Bronchial epithelial cell (primary cell): Measurements from ENCODE around the gene USP19. TPM values are rescaled to one million over a fixed set of nuclear protein-coding genes. Genes with fewer than 3 reads are reported as not detected.

Source experiments
- DNase-seq: peaks from one replicate; pipeline ENCODE4 v3.0.0-alpha.2; 2010; ENCODE audit warnings: low read depth
- FAIRE-seq: peaks from 2 replicates; lab custom pipeline; 2011; peaks lifted over from hg19 to GRCh38; lab: Jason Lieb, UNC
- H3K27me3 ChIP-seq: 2 replicates; pipeline ENCODE4 v1.5.1; 2011; ENCODE audit warnings: low read length; ENCODE audit not compliant: control insufficient read depth, insufficient read depth
- H3K36me3 ChIP-seq: 2 replicates; pipeline ENCODE4 v1.5.1; 2011; ENCODE audit warnings: low read length; ENCODE audit not compliant: control insufficient read depth, insufficient read depth
- H3K4me3 ChIP-seq: 2 replicates; pipeline ENCODE4 v1.5.1; 2011; ENCODE audit warnings: mild to moderate bottlenecking, low read depth, low read length, control low read depth
- total RNA-seq: library from RNA; depleted of rRNA; stranded (reverse); fragments of >200 nt; gene quantifications from 2 replicates; pipeline ENCODE4 v1.2.1, GENCODE V29; 2014
- TF ChIP-seq, protein P1 (sequence below): IDR thresholded peaks from 2 replicates; pipeline ENCODE4 v1.5.1; 2011; ENCODE audit warnings: mild to moderate bottlenecking, moderate library complexity, low read length, control low read depth, inconsistent platforms; ENCODE audit not compliant: insufficient read depth, severe bottlenecking

USP19 gene
- total RNA-seq, 1 donor from 2014 or later = 39.5 TPM

DNA sequence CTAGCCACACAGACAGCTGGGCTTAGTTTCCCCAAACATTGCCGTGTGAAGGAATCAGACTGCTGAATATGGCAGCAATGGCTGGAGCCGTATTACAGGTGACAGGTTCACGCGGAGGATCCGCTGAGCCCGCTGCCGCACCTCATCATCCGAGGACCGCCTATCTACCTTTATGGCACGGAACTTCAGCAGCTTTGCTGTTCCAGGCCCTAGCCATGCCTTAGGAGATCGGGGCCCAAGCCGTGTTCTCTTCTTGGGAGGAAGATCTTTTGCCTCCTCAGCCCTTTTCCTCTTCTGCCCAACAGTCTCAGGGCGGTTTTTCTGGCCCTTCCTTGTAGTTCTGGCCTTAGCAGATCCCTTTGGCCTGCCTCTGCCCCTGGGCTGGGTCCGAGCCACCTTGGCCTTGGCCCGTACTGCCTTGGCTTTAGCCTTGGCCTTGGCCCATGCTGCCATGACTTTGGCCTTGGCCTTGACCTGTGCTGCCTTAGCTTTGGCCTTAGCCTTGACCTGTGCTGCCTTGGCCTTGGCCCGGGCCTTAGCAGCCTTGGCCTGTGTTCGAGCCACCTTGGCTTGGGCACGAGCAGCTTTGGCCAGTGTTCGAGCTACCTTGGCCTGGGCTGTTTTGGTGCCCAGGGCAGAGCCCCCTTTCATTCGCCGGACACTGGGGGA lies 42.3 kb upstream of the USP19 start:
- no peak overlapping the region for H3K4me3 ChIP-seq
- TF ChIP-seq, protein P1, sequence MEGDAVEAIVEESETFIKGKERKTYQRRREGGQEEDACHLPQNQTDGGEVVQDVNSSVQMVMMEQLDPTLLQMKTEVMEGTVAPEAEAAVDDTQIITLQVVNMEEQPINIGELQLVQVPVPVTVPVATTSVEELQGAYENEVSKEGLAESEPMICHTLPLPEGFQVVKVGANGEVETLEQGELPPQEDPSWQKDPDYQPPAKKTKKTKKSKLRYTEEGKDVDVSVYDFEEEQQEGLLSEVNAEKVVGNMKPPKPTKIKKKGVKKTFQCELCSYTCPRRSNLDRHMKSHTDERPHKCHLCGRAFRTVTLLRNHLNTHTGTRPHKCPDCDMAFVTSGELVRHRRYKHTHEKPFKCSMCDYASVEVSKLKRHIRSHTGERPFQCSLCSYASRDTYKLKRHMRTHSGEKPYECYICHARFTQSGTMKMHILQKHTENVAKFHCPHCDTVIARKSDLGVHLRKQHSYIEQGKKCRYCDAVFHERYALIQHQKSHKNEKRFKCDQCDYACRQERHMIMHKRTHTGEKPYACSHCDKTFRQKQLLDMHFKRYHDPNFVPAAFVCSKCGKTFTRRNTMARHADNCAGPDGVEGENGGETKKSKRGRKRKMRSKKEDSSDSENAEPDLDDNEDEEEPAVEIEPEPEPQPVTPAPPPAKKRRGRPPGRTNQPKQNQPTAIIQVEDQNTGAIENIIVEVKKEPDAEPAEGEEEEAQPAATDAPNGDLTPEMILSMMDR = no peak
- DNase-seq (no peak), FAIRE-seq (no peak)
- peaks cover 16% of the 10 kb centered on the region for H3K36me3 ChIP-seq
- H3K27me3 ChIP-seq = no peaks in the 10 kb centered on the region

DNA sequence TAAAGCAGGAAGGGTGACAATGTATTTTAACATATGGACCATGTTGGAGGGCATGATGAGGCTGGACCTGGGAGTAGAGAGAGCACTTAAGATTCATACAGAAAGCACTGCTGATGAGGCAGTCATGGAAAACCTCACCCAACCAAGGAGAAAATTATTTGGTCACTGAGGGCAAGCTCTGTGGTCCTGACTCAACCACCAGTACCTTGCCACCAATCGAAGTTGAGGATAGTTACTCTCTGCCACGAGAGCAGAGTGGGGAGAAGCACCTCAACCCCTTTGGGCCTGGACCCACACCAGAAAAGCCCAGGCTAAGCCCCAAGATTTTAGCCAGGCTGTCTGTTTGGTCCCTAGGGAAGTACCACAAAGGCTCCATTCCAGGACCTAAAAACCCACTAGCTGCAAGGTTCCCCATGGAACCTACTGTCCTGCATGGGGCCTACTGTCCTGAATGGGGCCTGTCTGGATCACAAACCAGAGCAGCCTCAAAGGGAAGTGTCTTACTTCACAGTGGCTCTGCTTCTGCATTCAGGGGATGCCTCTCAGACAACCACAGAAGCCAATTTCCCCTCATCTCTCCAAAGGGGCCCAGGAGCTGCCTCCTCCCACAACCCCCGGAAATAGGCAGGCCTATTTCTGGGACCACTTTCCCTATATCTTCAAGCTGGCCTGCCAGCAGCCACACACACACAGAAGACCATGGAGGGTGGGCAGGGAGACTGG lies 41.3 kb upstream of the USP19 start:
- peaks cover 16% of the 10 kb centered on the region for H3K36me3 ChIP-seq
- TF ChIP-seq, protein P1 = no peak
- no peak overlapping the region for H3K4me3 ChIP-seq
- DNase-seq = no peak
- peak; percentile 28 for FAIRE-seq
- H3K27me3 ChIP-seq = no peaks in the 10 kb centered on the region

DNA sequence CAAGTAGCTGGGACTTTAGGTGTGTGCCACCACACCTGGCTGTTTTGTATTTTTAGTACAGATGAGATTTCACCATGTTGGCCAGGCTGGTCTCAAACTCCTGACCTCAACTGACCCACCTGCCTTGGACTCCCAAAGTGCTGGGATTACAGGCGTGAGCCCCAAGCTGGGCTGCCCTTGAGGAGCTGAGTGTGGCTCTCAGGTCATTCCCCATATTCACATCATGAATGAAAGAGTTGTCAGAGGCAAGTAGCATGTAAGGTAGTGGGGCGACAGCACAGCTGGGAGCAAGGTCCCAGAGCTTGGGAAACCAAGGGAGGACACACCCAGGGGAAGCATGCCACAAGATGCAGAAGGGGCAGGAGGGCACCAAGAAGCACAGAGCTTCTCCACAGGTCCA lies 40.6 kb upstream of the USP19 start:
- DNase-seq = no peak
- TF ChIP-seq, protein P1 = no peak
- peak; percentile 32 for FAIRE-seq
- H3K27me3 ChIP-seq = no peaks in the 10 kb centered on the region
- H3K36me3 ChIP-seq = peaks cover 16% of the 10 kb centered on the region
- H3K4me3 ChIP-seq = no peak overlapping the region

DNA sequence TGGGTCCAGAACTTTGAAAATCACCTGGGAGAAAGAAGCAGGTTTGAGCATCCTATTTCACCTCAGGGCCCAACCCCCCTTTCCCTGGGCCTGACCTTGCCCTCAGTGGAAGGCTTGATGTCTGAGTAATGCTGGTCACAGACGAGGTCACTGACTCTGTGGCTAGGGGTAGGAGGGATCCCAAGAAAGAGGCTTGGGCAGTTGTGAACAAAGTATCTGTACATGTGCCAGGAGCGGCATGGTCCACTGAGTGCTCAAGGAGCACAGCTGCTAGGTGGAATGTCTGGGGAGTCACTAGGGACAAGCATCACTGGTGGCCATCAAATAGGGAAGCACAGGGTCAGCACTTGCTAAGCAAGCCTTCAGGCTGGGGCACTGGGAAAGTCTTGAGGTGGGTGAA lies 38.2 kb upstream of the USP19 start:
- H3K36me3 ChIP-seq = peaks cover 13% of the 10 kb centered on the region
- DNase-seq = no peak
- H3K27me3 ChIP-seq = no peaks in the 10 kb centered on the region
- no peak for FAIRE-seq
- no peak overlapping the region for H3K4me3 ChIP-seq
- TF ChIP-seq, protein P1 = no peak

DNA sequence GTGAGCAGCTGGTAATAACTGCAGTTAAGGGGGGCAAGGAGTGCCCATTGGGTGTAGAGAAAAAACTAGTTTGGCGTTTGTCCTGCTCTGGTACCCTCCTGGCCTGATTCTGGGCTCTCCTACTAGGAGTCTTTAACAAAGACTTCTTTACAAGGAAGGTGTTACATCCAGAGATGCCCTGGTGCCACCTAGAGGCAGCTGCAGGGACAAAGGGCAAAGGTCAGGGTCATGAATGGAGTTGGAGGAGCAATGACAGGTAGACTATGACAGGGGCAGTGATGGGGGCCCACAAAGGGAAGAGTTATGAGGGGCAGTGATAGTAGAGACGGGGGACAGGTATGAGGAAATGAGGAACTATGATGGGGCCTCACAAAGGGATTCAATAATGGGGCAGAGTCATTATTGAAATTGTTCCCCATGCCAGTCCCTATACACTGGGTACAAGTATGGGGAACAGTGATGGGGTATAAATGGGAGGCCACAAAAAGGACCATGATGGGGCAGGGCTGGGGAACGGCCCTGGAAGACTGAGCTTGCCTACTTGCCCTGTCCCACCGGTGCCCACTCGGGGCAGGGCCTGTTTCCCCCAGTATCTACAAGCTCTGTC lies 37.6 kb upstream of the USP19 start:
- no peak for FAIRE-seq

More for the DNA sequence above, 37.6 kb upstream of the USP19 start:
- peak; percentile 34 for DNase-seq
- no peak overlapping the region for H3K4me3 ChIP-seq
- H3K27me3 ChIP-seq = no peaks in the 10 kb centered on the region
- peaks cover 9% of the 10 kb centered on the region for H3K36me3 ChIP-seq
- TF ChIP-seq, protein P1 = peak; percentile 59
